Measurements from ENCODE around the gene CD59.
A peak's percentile ranks its signal among the peaks of the same experiment; 100 is the strongest.

Gene CD59

GRCh38 chr11:33706546-33706945, 29.7 kb downstream of the CD59 start:
- DNase-seq (ENCODE audit: low read depth), result no peak
- no peak overlapping the region for H3K4me3 ChIP-seq (ENCODE audit: low read depth, low read length)
- TF ChIP-seq POLR2A (IDR thresholded peaks at IDR 0.05; ENCODE audit: extremely low read depth, insufficient read length) (no peak), MAX (IDR thresholded peaks at IDR 0.05; ENCODE audit: low read depth, low read length) (no peak), MYC (IDR thresholded peaks at IDR 0.05; ENCODE audit: low read depth, low read length) (no peak)
- TF ChIP-seq, protein P1, sequence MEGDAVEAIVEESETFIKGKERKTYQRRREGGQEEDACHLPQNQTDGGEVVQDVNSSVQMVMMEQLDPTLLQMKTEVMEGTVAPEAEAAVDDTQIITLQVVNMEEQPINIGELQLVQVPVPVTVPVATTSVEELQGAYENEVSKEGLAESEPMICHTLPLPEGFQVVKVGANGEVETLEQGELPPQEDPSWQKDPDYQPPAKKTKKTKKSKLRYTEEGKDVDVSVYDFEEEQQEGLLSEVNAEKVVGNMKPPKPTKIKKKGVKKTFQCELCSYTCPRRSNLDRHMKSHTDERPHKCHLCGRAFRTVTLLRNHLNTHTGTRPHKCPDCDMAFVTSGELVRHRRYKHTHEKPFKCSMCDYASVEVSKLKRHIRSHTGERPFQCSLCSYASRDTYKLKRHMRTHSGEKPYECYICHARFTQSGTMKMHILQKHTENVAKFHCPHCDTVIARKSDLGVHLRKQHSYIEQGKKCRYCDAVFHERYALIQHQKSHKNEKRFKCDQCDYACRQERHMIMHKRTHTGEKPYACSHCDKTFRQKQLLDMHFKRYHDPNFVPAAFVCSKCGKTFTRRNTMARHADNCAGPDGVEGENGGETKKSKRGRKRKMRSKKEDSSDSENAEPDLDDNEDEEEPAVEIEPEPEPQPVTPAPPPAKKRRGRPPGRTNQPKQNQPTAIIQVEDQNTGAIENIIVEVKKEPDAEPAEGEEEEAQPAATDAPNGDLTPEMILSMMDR (IDR thresholded peaks at IDR 0.05; ENCODE audit: low read depth, low read length), result no peak

DNA sequence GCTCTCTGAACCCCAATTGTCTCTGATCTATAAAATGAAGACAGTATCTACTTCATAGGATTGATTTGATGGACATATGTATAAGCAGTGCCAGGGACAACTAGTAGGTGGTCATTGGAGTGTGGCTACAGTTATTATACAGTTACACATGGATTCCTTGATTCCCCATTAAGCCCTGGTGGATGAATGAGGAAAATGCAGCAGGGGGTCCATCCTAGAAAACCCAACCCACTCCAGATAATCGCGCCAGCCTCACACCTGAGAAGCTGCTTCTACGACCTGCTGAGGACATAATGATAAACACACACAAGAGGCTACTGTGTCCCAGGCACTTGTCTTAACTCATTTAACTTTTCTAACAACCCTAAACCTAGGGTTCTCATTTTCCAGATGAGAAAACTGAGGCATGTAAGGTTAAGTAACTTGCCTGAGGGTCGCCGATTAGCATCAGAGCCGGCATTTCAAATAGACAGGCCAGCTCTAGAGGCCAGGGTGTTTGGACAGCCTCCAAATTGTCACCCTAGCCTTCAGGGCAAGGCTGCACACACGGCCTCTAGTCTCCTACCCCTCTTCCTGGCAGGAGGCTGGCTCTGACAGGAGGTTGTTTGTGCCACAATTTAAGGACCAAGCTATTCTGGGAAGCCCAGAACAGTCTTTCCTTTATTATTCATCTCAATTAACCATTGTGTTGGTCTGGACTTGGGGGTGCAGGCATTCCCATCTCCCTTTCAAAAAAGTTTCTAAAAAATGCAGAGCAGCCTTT, 31.8 kb downstream of the CD59 start:
- no peak for DNase-seq (ENCODE audit: low read depth)
- no peak overlapping the region for H3K4me3 ChIP-seq (ENCODE audit: low read depth, low read length)
- TF ChIP-seq, protein P1 (IDR thresholded peaks at IDR 0.05; ENCODE audit: low read depth, low read length), result no peak
- TF ChIP-seq MAX (IDR thresholded peaks at IDR 0.05; ENCODE audit: low read depth, low read length) (no peak), MYC (IDR thresholded peaks at IDR 0.05; ENCODE audit: low read depth, low read length) (no peak), POLR2A (IDR thresholded peaks at IDR 0.05; ENCODE audit: extremely low read depth, insufficient read length) (no peak)

- no peak for TF ChIP-seq POLR2A (IDR thresholded peaks at IDR 0.05; ENCODE audit: extremely low read depth, insufficient read length)
- no peak for TF ChIP-seq MYC (IDR thresholded peaks at IDR 0.05; ENCODE audit: low read depth, low read length)
- no peak for TF ChIP-seq MAX (IDR thresholded peaks at IDR 0.05; ENCODE audit: low read depth, low read length)
- no peak for DNase-seq (ENCODE audit: low read depth)
- no peak overlapping the region for H3K4me3 ChIP-seq (ENCODE audit: low read depth, low read length)
Observed at GRCh38 chr11:33703788-33704187, 32.4 kb downstream of the CD59 start.

GRCh38 chr11:33703234-33703633, 33.0 kb downstream of the CD59 start:
- TF ChIP-seq MAX (IDR thresholded peaks at IDR 0.05; ENCODE audit: low read depth, low read length), result no peak
- TF ChIP-seq POLR2A (IDR thresholded peaks at IDR 0.05; ENCODE audit: extremely low read depth, insufficient read length), result no peak
- no peak for TF ChIP-seq MYC (IDR thresholded peaks at IDR 0.05; ENCODE audit: low read depth, low read length)
- TF ChIP-seq, protein P1 (IDR thresholded peaks at IDR 0.05; ENCODE audit: low read depth, low read length), result no peak
- H3K4me3 ChIP-seq (ENCODE audit: low read depth, low read length), result no peak overlapping the region
- no peak for DNase-seq (ENCODE audit: low read depth)

DNA sequence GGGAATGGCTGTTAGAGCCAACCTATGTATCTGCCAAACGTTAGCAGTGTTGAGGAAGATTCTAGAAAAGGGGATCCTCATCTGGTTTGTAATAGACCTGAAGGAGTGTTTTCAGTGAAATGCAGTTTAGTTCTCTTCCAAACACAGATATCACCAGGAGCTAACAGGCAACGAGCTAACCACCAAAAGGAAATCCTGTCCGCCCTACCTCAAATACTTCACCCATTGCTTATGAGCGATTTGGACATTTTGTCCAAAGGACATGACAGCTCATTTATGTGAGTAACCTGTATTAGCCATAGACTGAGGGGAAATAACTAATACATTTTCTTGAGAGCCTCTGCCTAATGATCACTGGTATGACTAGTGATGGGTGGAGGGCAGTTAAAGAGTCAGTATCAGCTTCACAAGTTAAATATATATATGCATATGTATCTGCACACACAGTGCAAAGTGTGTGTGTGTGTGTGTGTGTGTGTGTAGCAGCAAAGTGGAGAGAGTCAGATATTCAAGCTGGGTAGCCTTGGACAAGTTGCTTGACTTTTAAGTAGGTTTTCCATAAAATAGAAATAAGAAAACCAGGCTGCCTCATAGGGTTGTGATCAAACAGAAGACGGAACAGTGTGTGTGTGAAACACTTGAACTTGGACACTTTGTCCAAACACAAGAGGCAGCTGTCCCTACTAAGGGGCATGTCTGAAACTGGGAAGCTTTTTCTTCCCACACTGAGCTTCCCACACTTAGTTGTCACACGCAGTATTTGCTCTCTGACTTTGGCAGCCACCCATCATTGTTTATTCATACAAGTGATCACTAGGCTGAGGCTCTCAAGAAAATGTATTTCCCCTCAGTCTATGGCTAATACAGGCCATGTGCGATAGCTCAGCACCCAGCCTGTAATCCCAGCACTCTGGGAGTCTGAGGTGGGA, 34.7 kb downstream of the CD59 start:
- peak; percentile 47 for DNase-seq (ENCODE audit: low read depth)
- TF ChIP-seq, protein P1 (IDR thresholded peaks at IDR 0.05; ENCODE audit: low read depth, low read length), result no peak
- TF ChIP-seq MAX (IDR thresholded peaks at IDR 0.05; ENCODE audit: low read depth, low read length) (no peak), MYC (IDR thresholded peaks at IDR 0.05; ENCODE audit: low read depth, low read length) (no peak), POLR2A (IDR thresholded peaks at IDR 0.05; ENCODE audit: extremely low read depth, insufficient read length) (no peak)
- H3K4me3 ChIP-seq (ENCODE audit: low read depth, low read length), result peak overlapping the region; percentile 57

Data from NB4 (cell line).